Astrocyte (in vitro differentiated cells and primary cell): ENCODE results near the gene FSD1.

Experiments
- CTCF ChIP-seq: IDR thresholded peaks from 2 replicates; pipeline ENCODE4 v1.5.1; 2011; ENCODE audit warnings: low read depth, mild to moderate bottlenecking, inconsistent platforms, low read length, moderate library complexity; ENCODE audit not compliant: insufficient read depth
- EZH2 ChIP-seq: IDR thresholded peaks from 2 replicates; pipeline ENCODE4 v1.6.1; 2012; ENCODE audit warnings: mild to moderate bottlenecking, low read length, inconsistent platforms; ENCODE audit not compliant: insufficient read depth

- TF ChIP-seq CTCF = no peak
- TF ChIP-seq EZH2 = no peak
These were observed 19.8 kb downstream of the FSD1 start for GRCh38 chr19:4324228-4324627.
